CD4-positive, alpha-beta T cell (primary cell): ENCODE data around the gene EMILIN3. TPM values are rescaled to one million over a fixed set of nuclear protein-coding genes. Genes with fewer than 3 reads are reported as not detected.

Experiments used
- total RNA-seq, 174 experiments: library from RNA in 2 of 174; stranded (reverse) in 2 of 174; gene quantifications; one replicate each; pipeline ENCODE4 v1.2.3 and lab custom pipeline; 2021 to 2026

Gene EMILIN3
- total RNA-seq, 2 experiments from 2014 or later = 0.11 to 0.22 TPM

Other genes starting within 250 kb of the EMILIN3 start
- 100 to 1,000 TPM; 387 to 404 TPM for gene PLCG1, start 229.3 kb downstream of the EMILIN3 start, total RNA-seq
- gene ZHX3, start 49.1 kb downstream of the EMILIN3 start, total RNA-seq = 1 to 10 TPM; 6.6 to 7.6 TPM
- gene LPIN3, start 26.0 kb downstream of the EMILIN3 start, total RNA-seq = 1 to 10 TPM; 1.9 to 2.4 TPM